GM12872 (cell line): ENCODE results near the gene ARFGEF2.

Experiments used
- TF ChIP-seq, protein P1 (sequence below): IDR thresholded peaks from 3 replicates; pipeline ENCODE4 v1.5.1; 2011; ENCODE audit warnings: low read depth, mild to moderate bottlenecking, low read length, moderate library complexity; ENCODE audit not compliant: insufficient read depth

The ARFGEF2 gene

DNA sequence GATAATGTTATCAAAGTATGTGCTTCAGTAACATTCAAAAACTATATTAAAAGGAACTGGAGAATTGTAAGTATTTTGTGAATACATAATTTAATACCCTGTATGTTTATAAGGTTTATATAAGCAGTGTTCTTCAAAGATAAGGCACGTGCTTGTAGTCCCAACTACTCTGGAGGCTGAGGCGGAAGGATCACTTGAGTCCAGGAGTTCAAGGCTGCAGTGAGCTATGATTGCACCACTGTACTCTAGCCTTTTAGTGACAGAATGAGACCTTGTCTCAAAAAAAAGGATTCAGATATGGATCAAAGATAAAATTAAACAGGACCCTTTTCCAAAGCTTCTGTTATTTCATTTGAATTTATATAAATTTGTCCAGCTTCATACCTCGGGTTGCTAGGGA is 141.8 kb downstream of the ARFGEF2 start:
- TF ChIP-seq, protein P1, sequence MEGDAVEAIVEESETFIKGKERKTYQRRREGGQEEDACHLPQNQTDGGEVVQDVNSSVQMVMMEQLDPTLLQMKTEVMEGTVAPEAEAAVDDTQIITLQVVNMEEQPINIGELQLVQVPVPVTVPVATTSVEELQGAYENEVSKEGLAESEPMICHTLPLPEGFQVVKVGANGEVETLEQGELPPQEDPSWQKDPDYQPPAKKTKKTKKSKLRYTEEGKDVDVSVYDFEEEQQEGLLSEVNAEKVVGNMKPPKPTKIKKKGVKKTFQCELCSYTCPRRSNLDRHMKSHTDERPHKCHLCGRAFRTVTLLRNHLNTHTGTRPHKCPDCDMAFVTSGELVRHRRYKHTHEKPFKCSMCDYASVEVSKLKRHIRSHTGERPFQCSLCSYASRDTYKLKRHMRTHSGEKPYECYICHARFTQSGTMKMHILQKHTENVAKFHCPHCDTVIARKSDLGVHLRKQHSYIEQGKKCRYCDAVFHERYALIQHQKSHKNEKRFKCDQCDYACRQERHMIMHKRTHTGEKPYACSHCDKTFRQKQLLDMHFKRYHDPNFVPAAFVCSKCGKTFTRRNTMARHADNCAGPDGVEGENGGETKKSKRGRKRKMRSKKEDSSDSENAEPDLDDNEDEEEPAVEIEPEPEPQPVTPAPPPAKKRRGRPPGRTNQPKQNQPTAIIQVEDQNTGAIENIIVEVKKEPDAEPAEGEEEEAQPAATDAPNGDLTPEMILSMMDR, result no peak

DNA sequence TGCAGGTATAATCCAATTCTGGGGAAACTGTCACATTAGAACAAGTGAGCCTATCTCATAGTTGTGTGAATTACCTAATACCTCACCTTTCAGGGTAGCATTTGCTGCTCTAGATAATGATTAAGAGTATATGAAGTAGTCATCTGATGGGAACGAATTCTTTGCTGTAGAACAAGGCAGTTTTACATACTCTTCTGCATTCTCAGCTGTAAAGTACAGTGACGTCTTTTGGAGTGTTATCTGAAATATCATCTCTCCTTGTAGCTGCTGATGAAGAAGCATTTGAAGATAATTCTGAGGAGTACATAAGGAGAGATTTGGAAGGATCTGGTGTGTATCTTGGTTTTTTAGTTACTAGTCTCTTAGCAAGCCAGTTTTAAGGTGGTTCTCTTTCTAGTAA is 153.0 kb downstream of the ARFGEF2 start:
- TF ChIP-seq, protein P1, result no peak

DNA sequence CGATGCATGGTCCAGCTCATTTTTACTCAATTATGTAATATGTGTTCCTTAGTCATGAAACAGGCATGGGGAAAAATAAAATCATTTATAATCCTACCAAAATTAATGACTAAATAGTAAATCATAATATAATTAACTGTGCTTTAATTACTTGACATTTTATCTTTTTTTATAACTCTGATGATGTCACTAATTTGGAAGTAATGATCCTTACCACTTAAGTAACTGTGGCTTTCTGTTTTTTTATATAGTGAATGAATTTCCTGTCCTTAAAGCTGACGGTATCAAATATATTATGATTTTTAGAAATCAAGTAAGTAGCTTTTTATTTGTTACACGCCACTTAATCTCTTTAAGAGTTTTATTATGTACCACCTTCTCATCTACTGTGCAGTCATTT is 156.8 kb downstream of the ARFGEF2 start:
- TF ChIP-seq, protein P1, result no peak
